Measurements from ENCODE around the gene SPDYE4. TPM values are rescaled to one million over a fixed set of nuclear protein-coding genes. Genes with fewer than 3 reads are reported as not detected.

SPDYE4 gene
- polyA plus RNA-seq, 1 of the 3 experiments (the other 2 are of a cell fraction) = not detected

DNA sequence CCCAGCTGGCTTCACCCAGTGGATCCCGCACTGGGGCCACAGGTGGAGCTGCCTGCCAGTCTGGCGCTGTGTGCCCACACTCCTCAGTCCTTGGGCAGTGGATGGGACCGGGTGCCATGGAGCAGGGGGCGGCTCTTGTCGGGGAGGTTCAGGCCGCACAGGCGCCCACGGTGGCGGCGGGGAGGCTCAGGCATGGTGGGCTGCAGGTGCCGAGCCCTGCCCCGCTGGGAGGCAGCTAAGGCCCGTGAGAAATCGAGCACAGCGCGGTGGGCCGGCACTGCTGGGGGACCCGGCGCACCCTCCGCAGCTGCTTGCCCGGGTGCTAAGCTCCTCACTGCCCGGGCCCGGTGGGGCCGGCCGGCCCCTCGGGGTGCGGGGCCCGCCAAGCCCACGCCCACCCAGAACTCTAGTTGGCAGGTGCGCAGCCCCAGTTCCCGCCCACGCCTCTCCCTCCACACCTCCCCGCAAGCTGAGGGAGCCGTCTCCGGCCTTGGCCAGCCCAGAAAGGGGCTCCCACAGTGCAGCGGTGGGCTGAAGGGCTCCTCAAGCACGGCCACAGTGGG is 40.3 kb downstream of the SPDYE4 start:
- H3K9me2 ChIP-seq = no peaks in the 10 kb centered on the region
- H3F3A ChIP-seq (replicated peaks; ENCODE audit: insufficient read depth) = no peaks in the 10 kb centered on the region
- no peaks in the 10 kb centered on the region for H3K9me3 ChIP-seq
- ChIA-PET CTCF (interaction anchor here (1.3 kb wide), 1 partner anchor 9 kb away, joined by 5 read pairs; no protein-coding TSS in a partner anchor), POLR2A (no interaction called here)
- 84% methylated on average over 15 of the region's 37 CpGs for WGBS (ENCODE audit: low lambda C conversion rate)
- TF ChIP-seq YY1 (IDR thresholded peaks at IDR 0.05; ENCODE audit: low read depth) = no peak
- H3K27ac ChIP-seq (ENCODE audit: low read depth in 2 of 2, low read length in 1 of 2) = no peak overlapping the region
- H2AFZ ChIP-seq (ENCODE audit: low read depth) = no peak overlapping the region
- no peaks in the 10 kb centered on the region for H3K79me2 ChIP-seq (ENCODE audit: insufficient read depth)
- H3K4me2 ChIP-seq = no peak overlapping the region
- no peak overlapping the region for H3K4me3 ChIP-seq (ENCODE audit: low read depth in 2 of 2, low read length in 1 of 2)
- peaks cover 0 to 3% of the 10 kb centered on the region in 2 experiments; a peak in 1 of 4 replicates for H3K4me1 ChIP-seq (ENCODE audit: control insufficient read depth in 1 of 2, insufficient read depth in 2 of 2, low read depth in 1 of 2, low read length in 1 of 2)
- H3K36me3 ChIP-seq (replicated peaks in 1 of 2; ENCODE audit: control insufficient read depth in 1 of 2, insufficient read depth in 2 of 2, low read length in 1 of 2) = no peaks in the 10 kb centered on the region
- DNase-seq = no peak
- no peak overlapping the region for H3K9ac ChIP-seq
- no peaks in the 10 kb centered on the region; the same call in 1 of the 2 replicates for H3K27me3 ChIP-seq (ENCODE audit: insufficient read depth)
- no peaks in the 10 kb centered on the region for H4K20me1 ChIP-seq (ENCODE audit: insufficient read depth)

DNA sequence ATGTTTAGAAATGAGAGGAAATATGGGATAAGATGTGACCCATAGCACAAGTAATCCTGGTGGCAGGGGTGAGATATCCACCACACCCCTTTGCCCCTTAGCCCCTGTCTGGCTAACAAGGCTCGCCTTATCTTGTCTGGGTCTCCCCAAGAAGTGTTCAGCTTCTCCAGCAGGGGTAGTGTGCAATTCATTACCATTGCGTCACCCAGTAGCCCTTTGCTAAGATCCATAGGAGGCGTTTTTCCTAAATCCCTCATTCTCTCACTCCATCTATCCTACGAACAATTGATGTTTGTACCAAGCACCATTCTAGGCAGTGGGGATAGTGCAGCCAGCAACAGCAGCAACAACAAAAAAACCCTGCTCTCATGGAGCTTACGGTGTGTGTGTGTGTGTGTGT is 44.5 kb downstream of the SPDYE4 start:
- peaks cover 0 to 3% of the 10 kb centered on the region in 2 experiments; a peak in 1 of 4 replicates for H3K4me1 ChIP-seq (ENCODE audit: control insufficient read depth in 1 of 2, insufficient read depth in 2 of 2, low read depth in 1 of 2, low read length in 1 of 2)
- no peak overlapping the region for H2AFZ ChIP-seq (ENCODE audit: low read depth)
- no peaks in the 10 kb centered on the region for H3K79me2 ChIP-seq (ENCODE audit: insufficient read depth)
- ChIA-PET POLR2A (interaction anchor here (0.6 kb wide), 1 partner anchor 135 kb away, joined by 5 read pairs; no protein-coding TSS in a partner anchor), CTCF (interaction anchor here (1.0 to 1.5 kb wide), 2 partner anchors 8 to 33 kb away, joined by 3 to 4 read pairs; no protein-coding TSS in a partner anchor)
- H3K9me3 ChIP-seq = no peaks in the 10 kb centered on the region
- H3K36me3 ChIP-seq (replicated peaks in 1 of 2; ENCODE audit: control insufficient read depth in 1 of 2, insufficient read depth in 2 of 2, low read length in 1 of 2) = no peaks in the 10 kb centered on the region
- H3K27me3 ChIP-seq (ENCODE audit: insufficient read depth) = no peaks in the 10 kb centered on the region; the same call in 1 of the 2 replicates
- 80% methylated on average over 5 of the region's 5 CpGs for WGBS (ENCODE audit: low lambda C conversion rate)
- H3K27ac ChIP-seq (ENCODE audit: low read depth in 2 of 2, low read length in 1 of 2) = no peak overlapping the region
- no peaks in the 10 kb centered on the region for H3K9me2 ChIP-seq
- no peak overlapping the region for H3K4me3 ChIP-seq (ENCODE audit: low read depth in 2 of 2, low read length in 1 of 2)
- H4K20me1 ChIP-seq (ENCODE audit: insufficient read depth) = no peaks in the 10 kb centered on the region
- no peak overlapping the region for H3K4me2 ChIP-seq
- H3K9ac ChIP-seq = no peak overlapping the region
- H3F3A ChIP-seq (replicated peaks; ENCODE audit: insufficient read depth) = no peaks in the 10 kb centered on the region
- no peak for DNase-seq
- TF ChIP-seq, protein P1, sequence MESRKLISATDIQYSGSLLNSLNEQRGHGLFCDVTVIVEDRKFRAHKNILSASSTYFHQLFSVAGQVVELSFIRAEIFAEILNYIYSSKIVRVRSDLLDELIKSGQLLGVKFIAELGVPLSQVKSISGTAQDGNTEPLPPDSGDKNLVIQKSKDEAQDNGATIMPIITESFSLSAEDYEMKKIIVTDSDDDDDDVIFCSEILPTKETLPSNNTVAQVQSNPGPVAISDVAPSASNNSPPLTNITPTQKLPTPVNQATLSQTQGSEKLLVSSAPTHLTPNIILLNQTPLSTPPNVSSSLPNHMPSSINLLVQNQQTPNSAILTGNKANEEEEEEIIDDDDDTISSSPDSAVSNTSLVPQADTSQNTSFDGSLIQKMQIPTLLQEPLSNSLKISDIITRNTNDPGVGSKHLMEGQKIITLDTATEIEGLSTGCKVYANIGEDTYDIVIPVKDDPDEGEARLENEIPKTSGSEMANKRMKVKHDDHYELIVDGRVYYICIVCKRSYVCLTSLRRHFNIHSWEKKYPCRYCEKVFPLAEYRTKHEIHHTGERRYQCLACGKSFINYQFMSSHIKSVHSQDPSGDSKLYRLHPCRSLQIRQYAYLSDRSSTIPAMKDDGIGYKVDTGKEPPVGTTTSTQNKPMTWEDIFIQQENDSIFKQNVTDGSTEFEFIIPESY (IDR thresholded peaks at IDR 0.05; ENCODE audit: borderline replicate concordance, low read depth) = no peak
- TF ChIP-seq, protein P2, sequence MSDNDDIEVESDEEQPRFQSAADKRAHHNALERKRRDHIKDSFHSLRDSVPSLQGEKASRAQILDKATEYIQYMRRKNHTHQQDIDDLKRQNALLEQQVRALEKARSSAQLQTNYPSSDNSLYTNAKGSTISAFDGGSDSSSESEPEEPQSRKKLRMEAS (IDR thresholded peaks at IDR 0.05; ENCODE audit: low read depth) = no peak
- TF ChIP-seq RAD21 (IDR thresholded peaks at IDR 0.05; ENCODE audit: low read length) (no peak), EP300 (IDR thresholded peaks at IDR 0.05; ENCODE audit: borderline replicate concordance in 1 of 2, low read depth in 1 of 2, low read length in 1 of 2) (no peak), ELF1 (IDR thresholded peaks at IDR 0.05) (no peak), CHD2 (IDR thresholded peaks at IDR 0.05; ENCODE audit: low read length, partially characterized antibody) (no peak), NRF1 (IDR thresholded peaks at IDR 0.05; ENCODE audit: low read depth, low read length) (no peak), TAF1 (IDR thresholded peaks at IDR 0.05; ENCODE audit: borderline replicate concordance, low read depth, low read length) (no peak), SMC3 (IDR thresholded peaks at IDR 0.05; ENCODE audit: low read depth, low read length) (no peak), RXRA (IDR thresholded peaks at IDR 0.05; ENCODE audit: borderline replicate concordance, low read depth) (no peak), MXI1 (IDR thresholded peaks at IDR 0.05; ENCODE audit: low read depth, low read length) (no peak), FOXM1 (IDR thresholded peaks at IDR 0.05; ENCODE audit: low read depth) (no peak), RFX5 (IDR thresholded peaks at IDR 0.05; ENCODE audit: low read length) (no peak), MEF2A (IDR thresholded peaks at IDR 0.05; ENCODE audit: borderline replicate concordance, low read depth) (no peak)
- TF ChIP-seq, protein P3, sequence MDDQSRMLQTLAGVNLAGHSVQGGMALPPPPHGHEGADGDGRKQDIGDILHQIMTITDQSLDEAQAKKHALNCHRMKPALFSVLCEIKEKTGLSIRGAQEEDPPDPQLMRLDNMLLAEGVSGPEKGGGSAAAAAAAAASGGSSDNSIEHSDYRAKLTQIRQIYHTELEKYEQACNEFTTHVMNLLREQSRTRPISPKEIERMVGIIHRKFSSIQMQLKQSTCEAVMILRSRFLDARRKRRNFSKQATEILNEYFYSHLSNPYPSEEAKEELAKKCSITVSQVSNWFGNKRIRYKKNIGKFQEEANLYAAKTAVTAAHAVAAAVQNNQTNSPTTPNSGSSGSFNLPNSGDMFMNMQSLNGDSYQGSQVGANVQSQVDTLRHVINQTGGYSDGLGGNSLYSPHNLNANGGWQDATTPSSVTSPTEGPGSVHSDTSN (IDR thresholded peaks at IDR 0.05) = no peak
- TF ChIP-seq, protein P4, sequence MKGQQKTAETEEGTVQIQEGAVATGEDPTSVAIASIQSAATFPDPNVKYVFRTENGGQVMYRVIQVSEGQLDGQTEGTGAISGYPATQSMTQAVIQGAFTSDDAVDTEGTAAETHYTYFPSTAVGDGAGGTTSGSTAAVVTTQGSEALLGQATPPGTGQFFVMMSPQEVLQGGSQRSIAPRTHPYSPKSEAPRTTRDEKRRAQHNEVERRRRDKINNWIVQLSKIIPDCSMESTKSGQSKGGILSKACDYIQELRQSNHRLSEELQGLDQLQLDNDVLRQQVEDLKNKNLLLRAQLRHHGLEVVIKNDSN (IDR thresholded peaks at IDR 0.05; ENCODE audit: borderline replicate concordance, low read depth) = no peak
- TF ChIP-seq, protein P5, sequence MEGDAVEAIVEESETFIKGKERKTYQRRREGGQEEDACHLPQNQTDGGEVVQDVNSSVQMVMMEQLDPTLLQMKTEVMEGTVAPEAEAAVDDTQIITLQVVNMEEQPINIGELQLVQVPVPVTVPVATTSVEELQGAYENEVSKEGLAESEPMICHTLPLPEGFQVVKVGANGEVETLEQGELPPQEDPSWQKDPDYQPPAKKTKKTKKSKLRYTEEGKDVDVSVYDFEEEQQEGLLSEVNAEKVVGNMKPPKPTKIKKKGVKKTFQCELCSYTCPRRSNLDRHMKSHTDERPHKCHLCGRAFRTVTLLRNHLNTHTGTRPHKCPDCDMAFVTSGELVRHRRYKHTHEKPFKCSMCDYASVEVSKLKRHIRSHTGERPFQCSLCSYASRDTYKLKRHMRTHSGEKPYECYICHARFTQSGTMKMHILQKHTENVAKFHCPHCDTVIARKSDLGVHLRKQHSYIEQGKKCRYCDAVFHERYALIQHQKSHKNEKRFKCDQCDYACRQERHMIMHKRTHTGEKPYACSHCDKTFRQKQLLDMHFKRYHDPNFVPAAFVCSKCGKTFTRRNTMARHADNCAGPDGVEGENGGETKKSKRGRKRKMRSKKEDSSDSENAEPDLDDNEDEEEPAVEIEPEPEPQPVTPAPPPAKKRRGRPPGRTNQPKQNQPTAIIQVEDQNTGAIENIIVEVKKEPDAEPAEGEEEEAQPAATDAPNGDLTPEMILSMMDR (IDR thresholded peaks at IDR 0.05) = no peak
- TF ChIP-seq, protein P6, sequence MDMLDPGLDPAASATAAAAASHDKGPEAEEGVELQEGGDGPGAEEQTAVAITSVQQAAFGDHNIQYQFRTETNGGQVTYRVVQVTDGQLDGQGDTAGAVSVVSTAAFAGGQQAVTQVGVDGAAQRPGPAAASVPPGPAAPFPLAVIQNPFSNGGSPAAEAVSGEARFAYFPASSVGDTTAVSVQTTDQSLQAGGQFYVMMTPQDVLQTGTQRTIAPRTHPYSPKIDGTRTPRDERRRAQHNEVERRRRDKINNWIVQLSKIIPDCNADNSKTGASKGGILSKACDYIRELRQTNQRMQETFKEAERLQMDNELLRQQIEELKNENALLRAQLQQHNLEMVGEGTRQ (IDR thresholded peaks at IDR 0.05; ENCODE audit: borderline replicate concordance, low read depth, low read length) = no peak
